Measurements from ENCODE around the gene ARMH4.

Gene ARMH4

GRCh38 chr14:58152014-58152857 is at the start of gene ARMH4:
Gene ARMH4 (minus strand): TSS chr14:58152213. CDS start chr14:58139358, 12,855 bp downstream.
- peak; percentile 58 to 67 for DNase-seq

- no peak for DNase-seq
Observed at GRCh38 chr14:58200846-58201245, 48.8 kb upstream of the ARMH4 start.

GRCh38 chr14:58200480-58200841 is 48.4 kb upstream of the ARMH4 start:
- no peak for DNase-seq

GRCh38 chr14:58199726-58200479 is 47.9 kb upstream of the ARMH4 start, which contains the start of gene ACTR10:
Gene ACTR10 (plus strand): TSS chr14:58200149. CDS start chr14:58200218, 69 bp downstream.
- peak; percentile 85 for DNase-seq

GRCh38 chr14:58198086-58198485 is 46.1 kb upstream of the ARMH4 start:
- no peak for DNase-seq

- DNase-seq: no peak
Observed at GRCh38 chr14:58196198-58196597, 44.2 kb upstream of the ARMH4 start.

- DNase-seq: no peak
Observed at GRCh38 chr14:58193542-58193941, 41.5 kb upstream of the ARMH4 start.

GRCh38 chr14:58191763-58192601 is 40.0 kb upstream of the ARMH4 start:
- no peak for DNase-seq

GRCh38 chr14:58189176-58189575 is 37.2 kb upstream of the ARMH4 start:
- DNase-seq: no peak

GRCh38 chr14:58177125-58177524 is 25.1 kb upstream of the ARMH4 start:
- DNase-seq: no peak

- DNase-seq: peak; percentile 20 to 30
Observed at GRCh38 chr14:58171090-58171489, 19.1 kb upstream of the ARMH4 start.

- no peak for DNase-seq
Observed at GRCh38 chr14:58167891-58168290, 15.9 kb upstream of the ARMH4 start.

- DNase-seq: no peak
Observed at GRCh38 chr14:58167057-58167456, 15.0 kb upstream of the ARMH4 start.

GRCh38 chr14:58166005-58166983 is 14.3 kb upstream of the ARMH4 start:
- DNase-seq: peak; percentile 70 to 76

- DNase-seq: no peak
Observed at GRCh38 chr14:58160561-58160960, 8.5 kb upstream of the ARMH4 start.

- DNase-seq: peak in 1 of 2 donors; percentile 9
Observed at GRCh38 chr14:58151133-58152013, 640 bp downstream of the ARMH4 start.

- no peak for DNase-seq
Observed at GRCh38 chr14:58150243-58150805, 1.7 kb downstream of the ARMH4 start.

- no peak for DNase-seq
Observed at GRCh38 chr14:58149196-58149595, 2.8 kb downstream of the ARMH4 start.

- no peak for DNase-seq
Observed at GRCh38 chr14:58146399-58146798, 5.6 kb downstream of the ARMH4 start.

GRCh38 chr14:58145936-58146335 is 6.1 kb downstream of the ARMH4 start:
- DNase-seq: no peak

All from activated CD4-positive, alpha-beta T cell treated with anti-CD3 and anti-CD28 coated beads for 4 hours (primary cell).